ENCODE data around the gene ADD3.
"Not testable (repeated sequence)": the region's sequence is repeated elsewhere in the genome, so short reads cannot be mapped to it uniquely, and the experiment has no call there.

ADD3 gene

DNA sequence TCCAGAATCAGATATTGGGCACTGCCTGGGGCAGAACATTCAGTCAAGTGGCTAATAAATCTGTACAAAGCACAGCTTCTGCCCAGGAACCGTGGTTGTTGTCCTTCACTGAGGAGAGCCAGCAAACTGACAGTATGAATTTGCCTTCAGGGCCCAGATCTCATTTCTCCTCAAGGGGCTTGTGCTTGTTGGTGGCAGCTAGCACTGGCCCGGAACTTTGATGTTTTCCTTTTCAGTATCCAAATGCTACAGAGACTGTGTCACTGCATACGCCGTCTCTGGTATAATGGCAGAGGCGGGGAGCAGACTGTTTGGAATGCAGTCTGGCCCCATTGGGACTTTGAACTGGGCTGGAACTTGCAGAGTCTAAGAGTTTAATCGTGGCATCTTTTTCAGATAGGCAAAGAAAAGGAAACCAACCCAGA is 30.4 kb upstream of the ADD3 start:
- DNase-seq (ENCODE audit: low read depth), result no peak

DNA sequence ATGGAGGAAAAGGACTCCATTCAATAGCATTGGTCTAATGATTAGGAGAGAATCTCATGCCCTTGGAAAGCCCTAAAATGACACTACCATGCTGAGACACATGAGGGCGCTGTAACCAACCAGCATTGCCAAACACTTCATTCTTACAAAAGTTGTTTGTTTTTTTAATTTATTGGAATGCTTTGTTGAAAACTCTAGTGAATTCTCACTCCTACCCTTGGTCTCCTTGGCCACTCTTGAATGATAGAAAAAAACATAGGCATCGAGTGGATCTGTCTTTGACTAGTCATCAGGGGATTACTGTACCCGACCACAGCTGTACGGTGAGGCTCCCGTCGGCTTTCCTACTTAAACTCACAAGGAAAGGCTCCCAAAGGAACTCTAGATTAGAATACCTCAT is 29.3 kb upstream of the ADD3 start:
- peak; percentile 3 for DNase-seq (ENCODE audit: low read depth)

DNA sequence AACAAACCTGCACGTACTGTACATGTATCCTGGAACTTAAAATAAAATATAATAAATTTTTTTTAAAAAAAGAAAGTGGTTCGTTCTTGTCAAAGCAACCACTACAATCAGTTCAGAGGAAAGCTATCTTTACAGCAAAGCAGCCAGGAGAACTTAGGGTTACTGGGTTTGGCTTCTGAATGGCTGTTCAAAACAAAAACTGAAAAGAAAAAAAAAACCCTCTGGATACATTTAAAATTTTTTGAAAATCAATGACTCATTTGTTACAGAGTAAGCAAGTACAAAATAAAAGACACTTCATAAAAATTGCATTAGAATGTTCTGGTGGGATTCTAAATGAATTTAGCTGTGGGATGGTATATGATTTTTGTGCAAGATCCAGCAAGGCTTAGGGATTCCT is 28.6 kb upstream of the ADD3 start:
- DNase-seq (ENCODE audit: low read depth), result no peak

DNA sequence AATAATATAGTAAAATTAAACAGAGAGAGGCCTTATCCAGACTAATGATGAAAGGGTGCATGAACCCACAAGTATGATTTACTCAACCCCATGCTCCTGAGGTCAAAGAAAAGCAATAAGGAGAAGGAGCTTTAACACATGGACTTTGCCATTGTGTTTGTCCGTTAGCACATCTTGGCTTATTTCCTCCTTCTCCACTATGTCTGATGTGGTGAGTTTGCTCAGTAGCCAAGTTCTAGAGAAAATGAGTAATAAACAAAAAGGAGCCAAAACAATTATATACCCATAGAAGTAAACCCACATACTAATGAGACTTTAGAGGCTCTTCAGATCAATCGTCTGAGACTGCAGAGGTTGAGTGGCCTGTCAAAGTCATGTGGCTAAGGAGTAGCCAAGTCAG is 26.1 kb upstream of the ADD3 start:
- no peak for DNase-seq (ENCODE audit: low read depth)

DNA sequence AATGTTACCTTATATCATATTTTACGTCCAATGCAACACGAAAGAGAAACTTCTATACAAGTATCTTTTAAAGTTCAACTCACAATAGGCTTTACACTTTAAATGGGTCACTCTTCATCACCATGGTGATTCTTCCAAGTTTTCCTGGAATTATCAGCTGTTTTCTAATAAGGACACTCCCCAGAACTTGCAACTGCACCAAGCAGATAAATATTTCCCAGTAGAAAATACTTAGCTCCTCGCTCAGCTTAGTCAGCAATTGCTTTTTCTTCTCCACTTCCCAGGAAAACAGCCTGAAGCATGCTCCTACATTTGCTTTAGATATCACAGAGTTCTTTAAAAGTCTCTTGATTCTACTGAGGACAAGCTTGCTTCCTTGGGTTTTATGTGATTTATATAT is 25.7 kb upstream of the ADD3 start:
- DNase-seq (ENCODE audit: low read depth), result no peak

DNA sequence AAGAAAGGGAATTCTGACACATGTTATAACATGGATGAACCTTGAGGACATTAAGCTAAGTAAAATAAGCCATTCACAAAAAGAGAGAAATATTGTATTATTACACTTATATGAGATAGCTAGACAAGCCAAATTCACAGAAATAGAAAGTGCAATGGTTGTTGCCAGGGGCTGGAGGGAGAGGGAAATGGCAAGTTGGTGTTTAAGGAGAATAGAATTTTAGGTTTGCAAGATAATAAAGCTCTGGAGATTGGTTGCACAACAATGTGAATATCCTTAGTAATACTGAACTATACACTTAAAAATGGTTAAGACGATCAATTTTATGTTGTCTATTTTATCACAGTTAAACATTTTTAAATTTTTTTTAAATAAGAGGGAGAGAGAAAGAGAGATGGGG is 25.0 kb upstream of the ADD3 start:
- no peak for DNase-seq (ENCODE audit: low read depth)

DNA sequence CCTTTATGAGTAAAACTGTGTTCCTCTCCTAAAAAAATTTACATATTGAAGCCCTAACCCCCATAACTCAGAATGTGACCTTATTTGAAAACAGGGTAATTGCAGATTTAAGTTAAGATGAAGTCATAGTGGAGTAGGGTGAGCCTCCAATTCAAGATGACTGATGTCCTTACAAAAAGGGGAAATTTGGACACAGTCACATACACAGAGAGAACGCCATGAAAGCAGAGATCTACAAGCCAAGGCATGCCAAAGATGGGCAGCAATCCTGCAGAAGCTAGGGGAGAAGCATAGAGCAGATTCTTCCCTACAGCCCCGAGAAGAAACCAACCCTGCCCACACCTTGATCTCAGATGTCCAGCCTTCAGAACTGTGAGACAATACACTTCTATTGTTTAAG is 23.8 kb upstream of the ADD3 start:
- no peak for DNase-seq (ENCODE audit: low read depth)

DNA sequence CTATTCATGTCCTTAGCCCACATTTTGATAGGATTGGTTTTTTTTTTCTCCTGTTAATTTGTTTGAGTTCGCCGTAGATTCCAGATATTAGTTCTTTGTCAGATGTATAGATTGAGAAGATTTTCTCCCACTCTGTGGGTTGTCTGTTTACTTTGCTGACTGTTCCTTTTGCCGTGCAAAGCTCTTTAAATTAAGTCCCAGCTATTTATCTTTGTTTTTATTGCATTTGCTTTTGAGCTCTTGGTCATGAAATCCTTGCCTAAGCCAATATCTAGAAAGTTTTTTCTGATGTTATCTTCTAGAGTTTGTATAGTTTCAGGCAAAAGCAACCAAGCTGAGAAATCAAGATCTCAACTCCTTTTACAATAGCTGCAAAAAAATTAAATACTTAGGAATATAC is 22.0 kb upstream of the ADD3 start:
- DNase-seq (ENCODE audit: low read depth), result not testable (repeated sequence)

DNA sequence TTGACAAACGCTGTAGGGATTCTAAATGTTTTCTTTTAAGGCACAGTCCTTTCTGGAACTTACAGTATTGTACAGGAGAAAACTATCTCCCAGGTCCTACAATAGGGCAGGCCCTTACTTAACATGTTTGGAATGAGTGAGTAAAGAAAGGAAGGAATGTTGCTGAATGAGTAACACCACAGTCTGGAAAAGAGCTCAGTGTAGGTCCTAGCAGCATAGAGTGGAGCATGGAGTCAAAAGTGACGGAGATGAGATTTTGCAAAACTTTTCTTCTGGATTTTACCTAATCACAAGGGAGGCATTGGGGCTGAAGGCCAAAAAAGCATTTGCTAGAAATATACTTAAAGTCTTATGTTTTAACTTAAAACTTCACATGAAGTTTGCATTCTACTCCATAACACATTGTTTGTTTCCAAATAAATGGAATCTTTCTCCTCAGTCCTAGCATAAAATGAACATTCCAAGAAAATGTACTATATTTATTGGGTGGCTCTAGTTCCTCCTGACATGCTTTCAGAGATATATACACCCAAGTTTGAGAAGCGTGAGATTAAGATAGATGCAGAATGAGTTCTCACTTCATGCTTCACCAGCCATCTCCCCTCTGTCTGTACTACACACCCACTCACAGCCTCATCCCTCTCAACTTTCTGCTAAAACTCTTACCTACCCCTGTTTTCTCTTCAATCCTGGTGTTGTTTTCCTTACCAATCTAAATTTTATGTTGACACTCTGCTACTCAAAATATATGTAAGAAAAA is 20.2 kb upstream of the ADD3 start:
- DNase-seq (ENCODE audit: low read depth), result no peak

DNA sequence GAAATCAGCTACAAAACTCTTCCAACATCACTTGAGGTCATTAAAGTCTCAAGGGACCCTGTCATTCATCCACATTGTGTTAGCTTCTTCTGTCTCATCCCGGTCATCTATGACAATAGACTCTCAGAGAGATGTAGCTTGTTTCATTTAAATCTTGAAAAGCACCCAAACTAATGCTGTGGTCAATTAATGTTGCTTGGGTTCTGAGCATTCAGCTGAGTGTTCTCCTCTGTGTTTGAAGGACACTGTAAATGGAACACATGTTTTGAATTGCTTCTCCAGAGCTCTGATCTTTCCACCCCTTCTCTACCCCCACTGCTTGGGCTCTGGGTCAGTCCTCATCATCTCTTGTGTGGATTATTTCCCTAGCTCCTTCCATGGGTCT is 19.6 kb upstream of the ADD3 start:
- no peak for DNase-seq (ENCODE audit: low read depth)

DNA sequence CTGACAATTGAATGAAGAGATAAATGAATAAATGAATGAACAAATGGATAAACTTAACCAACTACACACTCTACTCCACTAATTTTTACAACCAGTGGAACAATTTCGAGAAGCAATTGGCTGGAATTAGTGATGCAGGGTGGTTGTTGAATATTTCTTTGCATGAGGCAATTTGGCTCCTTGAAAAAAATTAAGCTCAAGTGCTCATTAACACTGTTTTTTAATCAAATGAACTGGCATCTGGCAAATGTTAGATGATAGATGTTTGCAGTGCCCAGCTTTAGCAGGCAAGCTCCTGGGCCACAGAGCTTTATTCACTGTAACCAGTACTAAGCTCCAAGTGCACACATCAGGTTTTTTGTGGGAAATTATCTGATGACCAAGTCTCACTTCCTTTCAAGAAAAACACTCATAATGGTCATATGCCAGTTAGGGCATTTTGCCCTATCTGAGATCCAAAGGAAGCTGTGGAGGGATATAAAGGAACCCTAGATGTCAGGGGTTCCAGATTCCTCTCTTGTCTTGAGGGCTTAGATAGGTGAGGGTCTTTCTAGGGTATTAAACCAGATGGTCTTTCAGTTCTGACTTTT is 16.4 kb upstream of the ADD3 start:
- no peak for DNase-seq (ENCODE audit: low read depth)

DNA sequence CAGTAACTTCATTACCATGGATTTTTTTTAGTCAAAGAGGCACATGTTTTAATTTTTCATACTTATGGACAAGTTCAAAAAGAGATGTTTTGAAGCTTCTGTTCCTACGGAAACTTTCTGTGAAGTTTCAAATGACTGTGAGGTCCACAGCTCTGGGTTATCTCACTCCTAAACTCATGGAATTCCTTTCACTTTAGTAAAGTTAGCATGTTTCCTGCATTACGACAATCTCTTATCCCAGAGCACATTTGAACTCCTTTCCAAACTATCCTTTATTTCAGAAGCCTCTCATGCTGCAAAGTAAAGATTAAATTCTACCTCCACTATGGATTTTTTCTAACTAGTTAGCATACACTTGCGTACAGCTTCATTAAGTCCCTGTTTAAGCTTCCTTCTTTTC is 15.3 kb upstream of the ADD3 start:
- DNase-seq (ENCODE audit: low read depth), result no peak

DNA sequence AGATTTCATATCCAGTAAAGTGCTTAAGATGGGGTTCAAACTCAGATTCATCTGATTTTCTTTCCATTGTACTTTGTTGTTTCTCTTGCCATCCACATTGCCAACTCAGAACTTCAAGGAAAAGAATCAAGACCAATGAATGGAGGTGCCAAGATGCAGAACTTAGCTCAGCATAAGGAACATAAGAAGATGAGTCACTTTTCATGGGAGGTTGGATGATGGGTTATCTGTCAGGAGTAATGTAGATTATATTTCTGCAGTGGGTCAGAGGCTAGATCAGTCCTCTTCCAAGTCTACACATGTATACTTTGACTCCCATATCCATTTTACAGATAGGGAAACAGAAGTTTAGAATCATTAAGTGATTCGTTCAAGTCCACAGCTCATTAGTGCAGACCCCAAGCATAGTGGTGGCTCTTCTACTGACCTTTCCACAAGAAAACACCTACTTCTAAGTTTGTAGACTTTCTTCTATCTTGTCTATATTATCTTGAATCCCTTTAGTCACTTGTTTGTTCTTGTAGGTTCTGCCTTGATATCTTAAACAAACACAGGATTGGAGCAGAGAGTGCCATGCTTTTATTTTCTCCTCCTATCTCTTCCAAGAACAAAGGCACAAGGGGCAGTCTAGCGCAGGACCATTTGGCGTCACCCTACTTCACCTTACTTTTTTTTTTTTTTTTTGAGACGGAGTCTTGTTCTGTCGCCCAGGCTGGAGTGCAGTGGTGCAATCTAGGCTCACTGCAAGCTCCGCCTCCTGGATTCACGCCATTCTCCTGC is 14.0 kb upstream of the ADD3 start:
- DNase-seq (ENCODE audit: low read depth), result no peak

DNA sequence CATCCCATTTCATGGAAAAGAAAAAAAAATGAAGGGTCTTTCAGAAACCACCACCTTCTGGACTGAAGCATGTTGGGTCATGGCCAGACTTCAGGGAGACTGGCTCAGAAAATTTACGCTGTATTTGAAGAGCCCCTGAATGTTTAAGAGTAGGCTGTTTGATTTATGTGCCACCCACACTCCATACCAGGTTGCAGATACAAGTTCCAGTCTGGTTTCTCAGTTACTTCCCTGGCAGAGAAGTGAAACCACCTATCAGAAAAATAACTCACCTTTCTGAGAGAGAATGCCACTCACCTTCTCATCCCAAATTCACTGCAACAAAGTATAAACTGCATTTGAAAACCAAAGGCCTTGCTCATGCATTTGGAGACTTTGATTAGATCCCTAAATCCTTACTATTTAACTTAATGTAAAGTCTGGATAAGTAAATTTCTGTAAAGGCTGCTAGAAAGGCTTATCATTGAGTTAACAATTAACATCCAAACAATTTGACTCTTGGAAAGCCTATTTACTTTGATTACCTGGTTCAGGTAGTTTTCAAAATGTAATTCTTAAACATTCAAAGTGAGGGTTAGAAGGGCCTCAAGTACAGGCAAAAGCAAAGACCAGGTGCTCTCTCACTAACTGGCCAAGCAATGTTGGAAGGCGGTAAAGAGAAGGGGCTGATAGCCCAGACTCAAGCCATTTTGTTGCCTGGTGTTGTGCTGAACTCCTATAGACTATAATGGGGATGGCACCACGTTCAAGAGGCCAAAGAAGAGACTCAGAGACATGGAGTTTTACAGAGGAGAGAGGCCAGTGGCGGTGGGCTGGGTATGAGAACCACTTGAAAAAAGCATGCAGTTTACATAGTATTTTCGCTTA is 12.8 kb upstream of the ADD3 start:
- no peak for DNase-seq (ENCODE audit: low read depth)

DNA sequence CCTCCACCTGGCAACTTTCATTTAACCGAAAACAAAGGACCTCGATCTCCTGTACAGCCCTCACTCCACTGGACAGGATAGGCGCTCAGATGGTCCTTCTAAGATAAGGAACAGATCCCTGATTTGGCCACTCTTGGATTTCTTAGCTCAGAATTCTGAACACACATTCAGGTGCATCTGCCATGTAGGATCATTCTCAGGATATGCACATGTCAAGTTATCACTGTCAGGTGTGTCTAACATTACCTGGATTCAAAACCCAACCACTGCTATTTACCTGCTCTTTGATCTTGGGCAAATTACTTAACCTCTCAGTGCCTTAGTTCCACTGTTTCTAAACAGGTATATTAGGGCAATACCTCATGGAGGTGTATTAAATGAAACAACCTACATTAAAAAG is 12.2 kb upstream of the ADD3 start:
- DNase-seq (ENCODE audit: low read depth), result no peak

DNA sequence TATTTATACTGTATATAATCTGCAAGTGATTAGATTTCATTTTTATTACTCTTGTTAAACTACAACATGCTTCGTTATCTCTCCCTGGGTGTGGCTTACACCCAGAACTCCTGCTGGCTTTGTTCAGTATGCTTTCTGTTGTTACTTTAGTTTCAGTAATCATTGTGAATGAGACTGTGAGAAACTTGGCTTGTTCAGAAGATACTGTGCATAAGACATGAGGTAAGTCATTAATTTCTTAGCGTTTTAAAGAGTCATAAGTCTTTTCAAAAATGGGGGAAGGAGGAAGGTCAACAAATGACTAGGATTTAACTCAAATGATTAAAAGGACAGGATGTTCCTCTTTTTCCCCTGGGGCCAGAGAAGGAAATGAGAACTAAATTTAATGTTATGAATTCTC is 11.6 kb upstream of the ADD3 start:
- no peak for DNase-seq (ENCODE audit: low read depth)

DNA sequence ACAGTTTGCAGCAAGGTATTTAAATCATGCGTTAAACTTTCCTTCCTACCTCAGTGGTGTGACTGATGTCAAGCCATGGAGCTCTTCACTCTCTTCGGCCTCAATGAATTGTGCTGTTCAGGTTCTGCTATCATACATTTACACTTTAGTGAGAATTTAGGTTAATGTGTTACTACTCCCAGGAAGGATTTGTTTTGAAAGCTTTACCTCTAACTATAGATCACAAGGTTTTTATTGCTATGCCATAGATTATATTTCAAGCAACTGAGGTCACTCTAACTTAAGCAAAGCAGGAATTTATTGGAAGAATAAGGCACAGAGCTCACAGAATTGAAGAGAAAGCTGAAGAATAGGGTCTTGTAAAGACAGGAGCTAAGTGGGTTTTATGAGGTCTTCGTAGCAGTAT is 11.0 kb upstream of the ADD3 start:
- DNase-seq (ENCODE audit: low read depth), result no peak

DNA sequence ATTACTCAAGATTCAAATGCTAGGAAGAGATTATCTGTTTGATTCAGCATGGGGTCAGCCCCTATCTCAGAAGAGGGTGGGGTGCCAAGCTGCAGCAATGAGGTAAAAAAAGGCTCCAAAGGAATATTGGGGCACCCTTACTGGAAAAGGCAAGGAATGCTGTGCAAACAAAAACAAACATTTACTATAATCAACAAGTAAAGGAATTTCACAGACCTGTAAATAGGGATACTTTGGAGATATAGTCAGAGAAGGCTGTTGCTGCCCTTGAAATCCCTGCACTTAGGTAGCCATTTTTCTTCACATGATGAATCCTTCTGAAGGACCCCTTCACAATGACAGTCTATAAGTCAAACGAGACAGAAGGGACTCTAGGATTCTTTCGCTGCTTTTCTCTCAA is 10.6 kb upstream of the ADD3 start:
- no peak for DNase-seq (ENCODE audit: low read depth)

DNA sequence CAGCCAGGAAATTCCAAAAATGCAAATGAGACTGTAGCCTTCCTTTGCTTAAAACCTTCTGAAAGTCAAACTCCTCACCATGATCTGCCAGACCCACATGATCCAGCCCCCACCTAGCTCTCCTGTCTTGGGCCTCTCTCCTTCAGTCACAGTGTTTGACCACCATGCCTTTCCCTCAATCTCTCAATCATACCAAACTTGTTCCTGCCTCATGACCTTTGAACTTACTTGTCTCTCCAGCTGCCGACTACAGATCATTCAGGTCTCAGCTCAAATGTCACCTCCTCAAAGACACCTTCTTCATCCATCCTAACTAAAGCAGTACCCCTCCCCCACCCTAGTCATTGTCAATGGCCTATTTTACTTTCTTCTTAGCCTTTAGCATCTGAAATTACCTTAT is 9.3 kb upstream of the ADD3 start:
- DNase-seq (ENCODE audit: low read depth), result no peak

DNA sequence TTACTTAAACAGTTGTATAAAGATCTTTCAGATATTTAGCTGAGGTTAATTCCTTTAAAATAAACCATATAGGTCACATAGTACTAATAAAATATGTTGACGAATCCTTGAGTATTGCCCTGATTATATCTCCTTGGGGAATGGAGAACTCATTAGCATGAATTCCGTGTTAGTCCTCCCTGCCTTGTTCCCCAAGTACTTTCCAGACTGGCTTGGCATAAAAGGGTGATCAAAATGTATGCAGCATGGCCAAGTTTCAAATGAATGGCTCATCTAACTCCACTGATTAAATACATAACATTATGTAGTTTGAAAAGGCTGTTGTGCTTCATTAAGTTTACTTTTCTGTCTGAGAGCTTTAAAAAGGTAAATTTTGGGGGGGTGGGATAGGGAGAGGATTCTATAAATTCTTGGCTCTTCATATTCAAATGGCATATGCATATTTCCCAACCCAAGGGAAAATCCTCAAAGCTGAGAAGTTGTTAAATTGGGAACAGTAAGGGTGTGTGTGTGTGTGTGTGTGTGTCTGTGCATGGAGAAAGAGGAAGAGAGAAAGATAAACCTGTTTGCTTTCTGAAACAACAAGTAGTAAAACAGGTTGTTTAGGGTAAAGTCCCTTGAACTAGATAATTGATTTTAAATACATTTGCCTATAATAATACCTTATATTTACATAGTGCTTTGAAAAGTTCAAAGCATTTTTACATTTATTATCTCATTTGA is 4.8 kb upstream of the ADD3 start:
- no peak for DNase-seq (ENCODE audit: low read depth)

DNA sequence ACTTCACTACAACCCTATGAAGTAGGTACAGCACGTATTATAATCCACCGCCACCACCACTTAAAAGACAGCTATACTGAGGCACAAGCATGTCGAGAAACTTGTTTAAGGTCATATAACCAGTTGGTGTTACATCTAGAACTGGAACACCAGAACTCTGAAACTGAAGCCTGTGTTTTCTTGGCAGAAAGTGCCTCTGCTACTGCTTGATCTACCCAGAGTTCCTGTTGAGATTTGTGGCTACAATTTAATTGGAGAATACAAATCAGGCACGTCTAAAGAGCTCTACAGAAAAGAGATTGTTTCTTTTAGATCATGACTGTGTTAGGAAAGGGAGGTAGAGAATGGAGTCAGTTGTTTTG is 4.3 kb upstream of the ADD3 start:
- no peak for DNase-seq (ENCODE audit: low read depth)

DNA sequence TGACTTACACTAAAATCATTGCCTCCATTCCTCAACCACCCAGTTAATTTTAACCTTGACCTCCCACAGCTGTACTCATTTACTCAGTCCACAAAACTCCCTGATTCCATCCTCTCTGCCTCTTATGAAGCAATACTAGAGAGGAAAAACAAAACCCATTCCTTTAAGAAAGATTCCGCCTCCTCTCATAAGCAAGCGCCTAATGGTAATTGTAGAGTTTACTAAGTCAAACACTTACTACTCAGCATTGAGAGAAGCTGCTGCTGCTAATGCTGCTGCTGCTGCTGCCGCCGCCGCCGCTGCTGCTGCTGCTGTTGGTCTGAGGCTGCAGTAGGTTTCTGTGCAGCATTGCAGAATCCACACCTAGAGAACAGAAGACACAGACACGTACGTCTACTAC is 2.1 kb upstream of the ADD3 start:
- no peak for DNase-seq (ENCODE audit: low read depth)

All from stimulated activated CD8-positive, alpha-beta memory T cell treated with anti-CD3 and anti-CD28 coated beads, Interleukin-12 subunit alpha, Interleukin-12 subunit beta, amount 100 ng/mL, for 4 hours (primary cell).